HL-60 (cell line): ENCODE data around the gene P2RX2.

Experiments
- GABPA ChIP-seq: IDR thresholded peaks from 2 replicates; pipeline ENCODE4 v1.6.1; 2012; ENCODE audit warnings: low read depth
- POLR2AphosphoS5 ChIP-seq: IDR thresholded peaks from 2 replicates; pipeline ENCODE4 v1.6.1; 2012; ENCODE audit warnings: low read depth
- REST ChIP-seq: IDR thresholded peaks from 2 replicates; pipeline ENCODE4 v1.6.1; 2012; ENCODE audit warnings: low read depth; ENCODE audit not compliant: insufficient replicate concordance
- SPI1 ChIP-seq: IDR thresholded peaks from 2 replicates; pipeline ENCODE4 v1.6.1; 2012; ENCODE audit warnings: low read depth, mild to moderate bottlenecking, borderline replicate concordance
- TF ChIP-seq, protein P1 (sequence below): IDR thresholded peaks from one replicate; pipeline ENCODE4 v1.5.1; 2011; ENCODE audit warnings: low read length, control low read depth, inconsistent platforms; ENCODE audit not compliant: insufficient read depth

DNA sequence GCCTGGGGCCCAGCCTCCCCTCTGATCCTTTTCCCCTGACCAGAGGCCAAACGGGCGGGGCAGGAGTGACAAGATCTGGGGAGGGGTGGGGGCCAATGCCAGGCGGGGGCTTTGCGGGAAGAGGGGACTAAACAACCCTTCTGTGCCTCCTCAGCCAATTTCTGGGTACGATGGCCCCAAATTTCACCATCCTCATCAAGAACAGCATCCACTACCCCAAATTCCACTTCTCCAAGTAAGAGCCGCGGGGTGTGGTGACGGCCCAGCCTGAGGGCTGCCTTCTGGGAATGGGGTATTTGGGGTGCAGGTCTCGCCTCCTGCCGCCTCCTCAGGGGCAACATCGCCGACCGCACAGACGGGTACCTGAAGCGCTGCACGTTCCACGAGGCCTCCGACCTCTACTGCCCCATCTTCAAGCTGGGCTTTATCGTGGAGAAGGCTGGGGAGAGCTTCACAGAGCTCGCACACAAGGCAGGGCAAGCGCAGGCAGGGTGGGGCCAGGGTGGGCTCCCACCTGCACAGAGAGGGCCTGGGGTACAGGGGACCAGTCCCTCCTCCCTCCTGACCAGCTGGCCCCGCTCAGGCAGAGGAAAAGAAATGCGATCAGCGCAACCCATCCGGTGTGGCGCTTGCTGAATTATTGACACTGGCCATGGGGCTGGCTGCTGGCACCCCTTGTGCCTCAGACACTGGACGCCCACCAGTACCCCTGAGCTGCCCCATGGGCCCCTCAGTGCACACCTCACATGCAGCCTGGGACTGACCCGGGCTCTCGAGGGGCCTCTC is 1.7 kb downstream of the P2RX2 start:
- TF ChIP-seq, protein P1, sequence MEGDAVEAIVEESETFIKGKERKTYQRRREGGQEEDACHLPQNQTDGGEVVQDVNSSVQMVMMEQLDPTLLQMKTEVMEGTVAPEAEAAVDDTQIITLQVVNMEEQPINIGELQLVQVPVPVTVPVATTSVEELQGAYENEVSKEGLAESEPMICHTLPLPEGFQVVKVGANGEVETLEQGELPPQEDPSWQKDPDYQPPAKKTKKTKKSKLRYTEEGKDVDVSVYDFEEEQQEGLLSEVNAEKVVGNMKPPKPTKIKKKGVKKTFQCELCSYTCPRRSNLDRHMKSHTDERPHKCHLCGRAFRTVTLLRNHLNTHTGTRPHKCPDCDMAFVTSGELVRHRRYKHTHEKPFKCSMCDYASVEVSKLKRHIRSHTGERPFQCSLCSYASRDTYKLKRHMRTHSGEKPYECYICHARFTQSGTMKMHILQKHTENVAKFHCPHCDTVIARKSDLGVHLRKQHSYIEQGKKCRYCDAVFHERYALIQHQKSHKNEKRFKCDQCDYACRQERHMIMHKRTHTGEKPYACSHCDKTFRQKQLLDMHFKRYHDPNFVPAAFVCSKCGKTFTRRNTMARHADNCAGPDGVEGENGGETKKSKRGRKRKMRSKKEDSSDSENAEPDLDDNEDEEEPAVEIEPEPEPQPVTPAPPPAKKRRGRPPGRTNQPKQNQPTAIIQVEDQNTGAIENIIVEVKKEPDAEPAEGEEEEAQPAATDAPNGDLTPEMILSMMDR, result no peak
- TF ChIP-seq POLR2AphosphoS5 (no peak), SPI1 (no peak), REST (no peak), GABPA (no peak)
